Gastrocnemius medialis (tissue), 4 donors: ENCODE data around the gene POU2F2.

Experiments
- CTCF ChIP-seq, 5 experiments: fragments of 450-650 bp in 3 of 5; fragments of 200-600 bp in 2 of 5; sonication (generic) in 2 of 5; IDR thresholded peaks in 4 of 5; conservative IDR thresholded peaks in 1 of 5; 1 replicate in 4 of 5; 2 replicates in 1 of 5; pipeline ENCODE4 v1.5.1; 2016 to 2019; ENCODE audit warnings: antibody characterized with exemption in 5 of 5, mild to moderate bottlenecking in 3 of 5, moderate library complexity in 3 of 5
- POLR2A ChIP-seq, 2 donors: fragments of 450-650 bp; IDR thresholded peaks; one replicate each; pipeline ENCODE4 v1.6.1; 2017; ENCODE audit warnings: antibody characterized with exemption in 2 of 2, mild to moderate bottlenecking in 2 of 2, moderate library complexity in 2 of 2

DNA sequence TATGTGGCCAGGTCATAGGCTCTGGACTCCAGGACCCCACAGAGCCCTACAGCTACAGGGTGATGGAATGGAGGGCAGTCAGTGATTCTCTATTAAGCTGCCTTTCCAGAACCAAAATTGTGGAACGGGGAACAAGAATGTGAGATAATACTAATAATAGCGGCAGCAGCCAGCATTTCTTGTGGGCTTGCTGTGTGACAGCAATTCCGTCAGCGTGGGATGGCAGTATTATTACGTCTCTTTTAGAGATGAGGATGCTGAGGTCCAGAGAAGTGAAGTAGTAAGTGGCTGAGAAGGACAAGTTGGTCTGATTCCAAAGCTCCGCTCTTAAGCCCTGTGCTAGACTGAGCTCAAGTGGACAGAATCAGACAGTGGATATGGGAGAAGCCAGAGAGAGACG lies 86.7 kb downstream of the POU2F2 start:
- TF ChIP-seq CTCF (IDR thresholded peaks at IDR 0.05 in 4 of 5, conservative IDR thresholded peaks at IDR 0.05 in 1 of 5) (no peak), POLR2A (IDR thresholded peaks at IDR 0.05) (no peak)
